ENCODE results near the gene PSMD5. TPM values are rescaled to one million over a fixed set of nuclear protein-coding genes. Genes with fewer than 3 reads are reported as not detected.

PSMD5 gene
- total and polyA plus RNA-seq, 9 of the 15 experiments (the other 6 are each of a cell fraction or from before 2014, with no cell fraction given): 46.4 to 148 (median 76.3) TPM

DNA sequence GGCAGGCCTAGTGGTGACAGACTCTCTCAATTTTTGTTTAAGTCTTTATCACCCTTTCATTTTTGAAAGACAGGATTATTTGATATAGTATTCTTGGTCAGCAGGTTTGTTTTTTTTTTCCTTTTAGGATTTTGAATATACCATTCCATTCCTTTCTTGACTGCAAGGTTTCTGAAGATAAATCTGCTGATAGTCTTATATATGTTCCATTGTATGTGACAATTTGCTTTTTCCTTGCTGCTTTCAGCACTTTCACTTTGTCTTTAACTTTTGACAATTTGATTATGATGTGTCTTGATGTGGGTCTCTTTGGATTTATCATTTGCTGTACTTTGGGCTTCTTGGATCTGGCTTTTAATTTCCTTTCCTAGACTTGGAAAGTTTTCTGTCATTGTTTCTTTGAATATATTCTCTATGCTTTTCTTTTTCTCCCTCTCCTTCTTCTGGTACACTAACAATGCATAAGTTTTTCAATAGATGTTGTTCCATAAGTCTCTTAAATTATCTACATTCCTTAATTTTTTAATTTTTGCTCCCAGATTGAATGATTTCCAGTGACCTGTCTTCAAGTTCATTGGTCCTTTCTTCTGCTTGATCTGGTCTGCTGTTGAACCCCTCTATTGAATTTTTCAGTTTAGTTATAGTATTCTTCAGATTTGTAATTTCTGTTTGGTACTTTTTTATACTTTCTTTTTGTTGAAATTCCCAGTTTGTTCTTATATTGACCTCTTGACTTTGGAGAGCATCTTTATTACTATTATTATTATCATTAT, 34.9 kb downstream of the PSMD5 start (continued):
- TF ChIP-seq MAFK (IDR thresholded peaks at IDR 0.05; ENCODE audit: low read length): no peak
- peak; percentile 76; the same call in 1 of the 2 replicates for TF ChIP-seq XRCC3 (IDR thresholded peaks at IDR 0.05)
- TF ChIP-seq JUND (IDR thresholded peaks at IDR 0.05; ENCODE audit: borderline replicate concordance, low read depth, low read length): no peak
- no peak for TF ChIP-seq JUND (tag; IDR thresholded peaks at IDR 0.05; ENCODE audit: borderline replicate concordance, low read depth, low read length)
- no peak for TF ChIP-seq CAMTA2 (CRISPR knock-in tag; conservative IDR thresholded peaks at IDR 0.05)
- no peak for TF ChIP-seq ZNF253 (CRISPR knock-in tag; conservative IDR thresholded peaks at IDR 0.05)
- TF ChIP-seq POU5F1 (IDR thresholded peaks at IDR 0.05; ENCODE audit: borderline replicate concordance, low read depth, low read length, partially characterized antibody): no peak
- TF ChIP-seq PURB (CRISPR knock-in tag; IDR thresholded peaks at IDR 0.05; ENCODE audit: low read depth): no peak
- no peak for TF ChIP-seq RBFOX2 (IDR thresholded peaks at IDR 0.05; ENCODE audit: low read depth, low read length)
- no peak for TF ChIP-seq ZNF583 (CRISPR knock-in tag; IDR thresholded peaks at IDR 0.05)
- TF ChIP-seq FOXA3 (CRISPR knock-in tag; conservative IDR thresholded peaks at IDR 0.05 in 1 of 2, IDR thresholded peaks at IDR 0.05 in 1 of 2): no peak
